GM12873 (cell line): ENCODE measurements around the gene WBP1.

Source experiments
- TF ChIP-seq, protein P1 (sequence below): IDR thresholded peaks from 2 replicates; pipeline ENCODE4 v1.5.1; 2012; ENCODE audit warnings: low read depth, mild to moderate bottlenecking, moderate library complexity, low read length, control low read depth; ENCODE audit not compliant: insufficient read depth; ENCODE audit errors: missing control alignments

The WBP1 gene

DNA sequence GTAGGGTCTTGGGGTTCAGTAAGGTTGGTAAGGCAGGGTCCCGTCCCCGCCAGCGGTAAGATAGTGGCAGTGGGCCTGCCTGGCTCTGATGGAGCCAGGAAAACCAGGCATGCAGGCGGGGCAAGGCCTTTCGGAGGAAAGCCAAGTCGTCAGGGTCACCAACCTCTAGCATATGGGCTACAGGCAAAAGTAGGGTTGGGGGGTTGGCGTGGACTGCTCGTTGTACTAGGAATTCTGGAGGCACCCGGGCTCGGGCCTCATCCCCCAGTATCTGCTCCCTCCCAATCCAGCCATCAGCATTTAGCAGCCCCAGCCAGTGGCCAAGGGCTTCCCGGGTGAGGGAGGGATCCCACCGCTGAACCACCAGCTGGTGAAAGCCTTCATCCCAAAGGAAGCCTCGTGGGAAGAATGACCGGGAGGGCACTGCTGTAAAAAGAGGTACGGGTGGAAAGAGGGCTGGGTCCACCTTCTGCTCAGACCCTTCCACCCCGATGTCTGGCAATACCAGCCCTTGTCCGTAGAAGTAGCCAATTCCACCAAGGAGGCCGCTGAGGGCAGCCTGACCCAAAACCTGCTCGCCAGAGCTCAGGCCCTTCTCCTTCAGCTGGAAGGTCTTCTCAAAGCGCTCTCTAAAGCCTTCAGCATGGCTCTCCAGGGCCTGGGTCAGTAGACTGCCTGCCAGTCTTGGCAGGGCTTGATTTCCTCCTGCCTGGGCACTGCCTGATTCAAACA lies 4.0 kb downstream of the WBP1 start:
- TF ChIP-seq, protein P1, sequence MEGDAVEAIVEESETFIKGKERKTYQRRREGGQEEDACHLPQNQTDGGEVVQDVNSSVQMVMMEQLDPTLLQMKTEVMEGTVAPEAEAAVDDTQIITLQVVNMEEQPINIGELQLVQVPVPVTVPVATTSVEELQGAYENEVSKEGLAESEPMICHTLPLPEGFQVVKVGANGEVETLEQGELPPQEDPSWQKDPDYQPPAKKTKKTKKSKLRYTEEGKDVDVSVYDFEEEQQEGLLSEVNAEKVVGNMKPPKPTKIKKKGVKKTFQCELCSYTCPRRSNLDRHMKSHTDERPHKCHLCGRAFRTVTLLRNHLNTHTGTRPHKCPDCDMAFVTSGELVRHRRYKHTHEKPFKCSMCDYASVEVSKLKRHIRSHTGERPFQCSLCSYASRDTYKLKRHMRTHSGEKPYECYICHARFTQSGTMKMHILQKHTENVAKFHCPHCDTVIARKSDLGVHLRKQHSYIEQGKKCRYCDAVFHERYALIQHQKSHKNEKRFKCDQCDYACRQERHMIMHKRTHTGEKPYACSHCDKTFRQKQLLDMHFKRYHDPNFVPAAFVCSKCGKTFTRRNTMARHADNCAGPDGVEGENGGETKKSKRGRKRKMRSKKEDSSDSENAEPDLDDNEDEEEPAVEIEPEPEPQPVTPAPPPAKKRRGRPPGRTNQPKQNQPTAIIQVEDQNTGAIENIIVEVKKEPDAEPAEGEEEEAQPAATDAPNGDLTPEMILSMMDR, result no peak

DNA sequence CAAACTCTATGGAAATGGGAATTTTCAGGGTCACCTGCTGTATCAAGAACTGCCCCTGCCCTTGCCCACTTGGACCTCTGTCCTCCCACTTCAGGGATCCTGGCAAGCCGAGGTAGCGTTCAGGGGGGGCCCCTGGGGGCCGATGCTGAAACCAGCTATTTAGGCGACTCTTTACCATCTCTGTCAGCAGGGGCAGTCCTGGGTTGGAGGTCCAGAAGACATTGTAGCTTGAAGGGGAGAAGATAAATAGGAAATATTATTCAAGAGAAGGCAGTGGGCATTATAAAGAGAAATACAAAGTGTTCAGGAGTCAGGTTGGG lies 4.5 kb downstream of the WBP1 start:
- TF ChIP-seq, protein P1, result no peak

DNA sequence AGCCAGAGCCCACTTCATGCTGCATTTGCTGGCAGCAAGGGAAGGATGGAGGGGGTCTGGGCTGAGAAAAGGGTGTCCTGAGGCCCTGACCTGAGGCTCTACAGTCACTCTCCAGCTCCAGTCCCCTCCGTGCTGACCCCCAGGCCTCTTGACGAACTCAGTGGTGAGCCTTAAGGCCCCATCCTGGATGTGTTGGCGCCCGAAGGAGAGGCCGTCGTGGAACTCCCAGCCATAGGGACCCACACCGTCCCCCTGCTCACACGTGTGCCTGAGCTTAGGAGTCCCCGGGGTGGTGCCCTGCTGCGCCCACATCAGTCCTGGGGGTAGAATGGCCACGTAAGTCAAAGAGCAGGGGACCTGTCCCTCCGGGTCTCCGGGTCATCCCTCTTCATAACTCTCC lies 6.2 kb downstream of the WBP1 start:
- TF ChIP-seq, protein P1, result no peak

DNA sequence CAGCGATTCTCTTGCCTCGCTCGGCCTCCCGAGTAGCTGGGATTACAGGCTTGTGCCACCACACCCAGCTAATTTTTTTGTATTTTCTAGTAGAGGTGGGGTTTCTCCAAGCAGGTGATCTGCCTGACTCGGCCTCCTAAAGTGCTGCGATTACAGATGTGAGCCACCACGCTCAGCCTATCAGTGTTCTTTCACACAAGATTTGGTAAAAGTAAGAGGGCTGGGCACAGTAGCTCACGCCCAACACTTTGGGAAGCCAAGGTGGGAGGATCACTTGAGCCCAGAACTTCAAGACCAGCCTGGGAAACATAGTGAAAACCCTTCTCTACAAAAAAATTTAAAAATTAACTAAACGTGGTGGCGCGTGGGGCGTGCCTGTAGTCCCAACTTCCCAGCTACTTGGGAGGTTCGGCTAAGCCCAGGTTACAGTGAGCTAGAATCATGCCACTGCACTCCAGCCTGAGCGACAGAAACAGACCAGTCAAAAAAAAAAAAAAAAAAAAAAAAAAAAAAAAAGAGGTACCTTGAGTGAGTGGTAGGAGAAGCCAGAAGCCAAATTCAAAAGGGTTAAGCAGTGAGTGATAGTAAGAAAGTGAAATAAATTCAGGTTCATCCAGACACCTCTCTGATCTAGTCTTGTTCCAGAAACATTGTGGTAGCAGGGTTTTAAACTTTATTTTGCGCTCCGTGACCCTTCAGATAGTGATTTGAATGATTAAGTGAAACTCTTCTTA lies 13.3 kb downstream of the WBP1 start:
- TF ChIP-seq, protein P1, result no peak

DNA sequence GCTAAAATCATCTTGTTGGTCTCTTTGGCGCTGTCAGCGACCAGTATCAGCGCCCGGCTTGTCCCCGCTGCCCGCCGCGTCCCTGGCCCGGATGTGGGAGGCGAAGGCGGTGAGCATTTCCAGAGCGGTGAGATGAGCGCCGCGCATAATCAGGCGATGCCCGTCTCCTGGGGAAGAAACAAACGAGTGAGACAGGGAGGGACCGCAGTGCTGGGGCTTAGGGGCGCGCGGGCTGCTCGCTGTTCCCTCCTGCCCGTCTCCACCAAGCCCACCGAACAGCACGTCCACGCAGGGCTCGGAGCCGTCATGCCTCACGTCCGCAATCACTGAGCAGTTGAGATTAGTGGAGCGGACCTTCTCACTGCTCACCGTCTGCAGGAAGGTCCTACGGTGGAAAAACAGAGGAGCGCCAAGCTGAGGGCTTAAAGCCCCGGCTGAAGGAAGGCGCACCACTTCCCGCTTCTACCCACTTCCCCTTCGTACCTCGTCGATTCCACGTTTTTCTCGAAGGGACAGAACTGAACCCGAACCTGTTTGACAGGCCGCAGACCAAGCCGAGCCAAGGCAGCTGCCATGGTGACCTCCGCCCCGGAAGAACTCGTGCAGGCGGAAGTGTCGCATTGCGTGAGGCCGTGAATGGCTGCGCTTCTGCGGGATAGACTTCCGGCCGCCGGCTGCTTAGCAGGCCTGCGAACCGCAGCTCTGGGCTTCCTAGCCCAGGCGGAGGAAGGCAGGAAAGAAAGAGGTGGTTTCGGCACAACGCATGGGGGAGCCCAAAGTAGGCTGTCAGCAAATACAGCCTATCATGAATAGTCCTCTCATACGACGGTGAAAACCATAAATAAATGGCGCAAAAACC lies 14.1 kb downstream of the WBP1 start, which contains the start of gene MRPL53:
Gene MRPL53, minus strand, starts transcription at position 595 of the 859 bp plus-strand sequence. Its CDS starts 20 bp downstream, at position 575.
- TF ChIP-seq, protein P1, result no peak

DNA sequence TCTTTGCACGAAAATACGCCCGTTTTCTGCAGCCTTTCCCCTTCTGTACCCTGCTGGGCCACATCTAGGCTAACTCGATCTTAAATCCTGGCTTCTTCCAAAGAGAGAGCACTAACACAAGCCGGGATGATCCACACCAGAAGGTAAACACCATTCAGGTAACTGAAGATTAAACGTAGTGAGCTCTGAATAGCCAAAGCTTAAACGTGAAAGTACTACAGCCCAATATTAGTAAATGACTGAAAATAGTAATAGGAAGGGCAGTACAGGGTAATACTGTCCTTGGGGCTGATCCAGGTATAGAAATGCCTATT lies 14.7 kb downstream of the WBP1 start:
- TF ChIP-seq, protein P1, result no peak

DNA sequence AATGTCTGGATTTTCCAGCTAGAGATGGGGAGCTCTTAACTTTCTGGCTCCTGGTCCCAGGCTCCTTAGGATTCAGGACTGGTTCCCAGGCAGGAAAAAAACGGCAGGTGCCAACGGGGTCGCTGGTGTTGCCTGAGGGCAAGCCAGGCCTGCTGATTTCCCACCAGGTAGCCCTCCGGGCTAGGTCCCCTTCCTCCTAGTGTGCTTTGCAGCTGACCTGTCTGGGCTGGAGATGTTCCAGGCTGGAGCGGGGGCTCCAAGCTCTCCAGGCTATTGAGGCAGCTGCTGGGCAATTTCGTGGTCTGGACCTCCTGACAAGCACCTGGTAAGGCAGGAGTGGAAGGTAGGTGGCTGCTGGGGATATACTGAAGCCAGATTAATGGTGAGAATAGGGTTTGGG lies 16.2 kb downstream of the WBP1 start:
- TF ChIP-seq, protein P1, result no peak
